Raji (cell line): ENCODE data around the gene SKI.

Source experiments
- POLR2A ChIP-seq: IDR thresholded peaks from 2 replicates; pipeline ENCODE4 v1.6.1; 2011; ENCODE audit warnings: low read depth, low read length, control low read depth; ENCODE audit not compliant: insufficient read depth

Gene SKI

DNA sequence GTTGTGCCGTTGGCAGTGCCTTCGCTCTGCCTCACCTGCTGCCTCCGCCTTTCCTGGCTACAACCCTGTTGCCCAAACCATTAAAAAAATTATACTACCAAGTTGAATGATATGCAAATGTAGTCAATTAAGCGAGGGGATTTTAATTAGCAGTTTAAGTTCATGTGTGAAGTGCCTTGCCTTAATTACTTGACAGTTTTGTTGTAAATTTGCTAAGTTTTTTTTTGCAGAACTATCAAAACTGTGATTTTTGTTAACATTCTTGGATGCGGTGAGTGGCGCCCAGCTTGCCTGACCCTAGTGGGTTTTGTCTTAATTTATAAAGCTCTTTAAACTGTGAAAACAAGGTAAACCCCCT, 10.9 kb downstream of the SKI start:
- no peak for TF ChIP-seq POLR2A

DNA sequence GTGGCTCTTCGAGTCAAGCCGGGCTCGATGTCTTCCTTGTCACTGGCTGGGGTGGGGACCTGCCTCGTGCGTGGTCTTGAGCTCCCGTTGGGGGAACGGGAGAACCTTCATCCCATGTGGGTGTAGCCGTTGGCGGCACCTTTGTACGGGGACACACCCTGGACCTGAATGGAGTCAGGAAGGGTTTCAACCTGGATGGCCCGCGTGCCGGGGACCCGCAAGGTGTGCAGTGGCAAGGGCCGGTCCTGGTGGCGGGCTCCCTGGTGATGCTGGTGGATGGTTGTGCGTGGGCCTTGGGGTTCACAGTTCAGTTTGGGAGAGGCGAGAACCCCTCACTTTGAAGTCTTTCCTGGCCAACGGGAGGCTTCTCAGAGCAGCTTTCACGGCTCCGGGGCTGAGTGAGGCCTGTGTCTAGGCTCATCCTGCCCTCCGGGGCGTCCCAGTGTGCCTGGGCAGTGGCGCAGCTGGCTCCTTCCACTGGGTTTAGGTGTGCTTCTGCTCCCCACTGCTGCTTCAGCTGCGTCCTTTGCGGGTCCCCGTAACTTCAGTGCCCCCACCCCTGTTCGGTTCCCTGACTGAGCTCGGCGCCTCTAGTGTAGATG, 11.4 kb downstream of the SKI start:
- TF ChIP-seq POLR2A, result no peak

DNA sequence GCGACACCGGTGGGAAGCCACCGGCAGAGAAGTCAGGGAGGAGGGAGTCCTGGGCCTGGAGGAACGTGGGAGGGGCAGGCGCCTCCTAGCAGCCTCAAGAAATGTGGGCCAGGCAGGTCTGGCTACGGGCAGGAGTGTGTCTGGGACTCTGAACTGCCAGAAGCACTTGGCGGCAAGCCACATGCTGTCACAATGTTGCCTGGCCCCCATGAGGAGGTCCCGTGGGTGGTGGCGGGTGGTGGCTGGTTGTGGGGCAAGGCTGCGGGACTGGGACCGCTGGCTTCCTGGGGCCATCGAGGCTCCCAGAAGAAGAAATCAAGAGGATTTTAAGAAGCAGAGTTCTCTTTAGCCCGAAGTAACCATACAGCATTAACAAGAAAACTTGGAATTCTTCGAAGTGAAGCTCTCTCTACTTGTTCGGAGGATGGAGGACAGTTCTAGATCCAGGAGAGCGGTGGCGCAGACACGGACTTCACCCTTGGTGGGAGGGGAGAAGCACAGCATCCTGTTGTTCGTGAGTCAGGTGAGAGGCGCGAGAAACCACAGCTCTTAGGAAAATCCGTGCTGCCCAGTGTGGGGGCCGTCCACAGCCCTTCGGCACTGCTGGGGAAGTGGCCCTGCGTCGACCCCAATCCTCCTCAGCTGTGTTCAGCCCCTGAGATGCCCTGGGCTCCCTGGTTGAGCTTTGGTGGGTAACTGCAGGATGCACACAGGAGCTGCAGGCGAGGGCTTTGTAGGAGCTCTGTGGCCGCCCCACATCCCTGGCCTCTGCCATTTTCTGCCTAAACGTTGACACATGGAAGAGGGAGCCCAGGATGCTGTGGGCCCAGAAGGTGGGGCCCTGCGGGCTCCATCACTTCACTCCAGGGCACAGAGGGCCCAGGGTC, 12.4 kb downstream of the SKI start:
- TF ChIP-seq POLR2A, result no peak

DNA sequence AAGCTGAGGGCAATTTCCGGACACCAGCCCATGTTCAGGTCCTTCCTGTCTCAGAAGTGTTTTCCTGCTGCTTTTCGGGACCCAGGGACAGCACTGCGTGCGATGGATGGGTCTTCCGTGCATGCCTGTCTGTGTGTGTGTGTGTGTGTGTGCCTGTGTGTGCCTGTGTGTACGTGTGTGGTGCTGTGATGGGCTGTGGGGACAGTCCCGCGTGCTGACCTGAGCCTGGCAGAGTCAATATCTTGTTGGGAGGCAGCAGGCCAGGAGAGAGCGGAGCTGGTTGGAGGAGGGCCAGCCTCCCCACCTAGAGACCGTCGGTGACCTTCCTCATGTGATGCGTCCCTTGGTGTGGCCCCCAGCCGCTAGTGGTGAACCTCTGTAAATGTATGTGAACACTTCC, 13.7 kb downstream of the SKI start:
- TF ChIP-seq POLR2A, result no peak

DNA sequence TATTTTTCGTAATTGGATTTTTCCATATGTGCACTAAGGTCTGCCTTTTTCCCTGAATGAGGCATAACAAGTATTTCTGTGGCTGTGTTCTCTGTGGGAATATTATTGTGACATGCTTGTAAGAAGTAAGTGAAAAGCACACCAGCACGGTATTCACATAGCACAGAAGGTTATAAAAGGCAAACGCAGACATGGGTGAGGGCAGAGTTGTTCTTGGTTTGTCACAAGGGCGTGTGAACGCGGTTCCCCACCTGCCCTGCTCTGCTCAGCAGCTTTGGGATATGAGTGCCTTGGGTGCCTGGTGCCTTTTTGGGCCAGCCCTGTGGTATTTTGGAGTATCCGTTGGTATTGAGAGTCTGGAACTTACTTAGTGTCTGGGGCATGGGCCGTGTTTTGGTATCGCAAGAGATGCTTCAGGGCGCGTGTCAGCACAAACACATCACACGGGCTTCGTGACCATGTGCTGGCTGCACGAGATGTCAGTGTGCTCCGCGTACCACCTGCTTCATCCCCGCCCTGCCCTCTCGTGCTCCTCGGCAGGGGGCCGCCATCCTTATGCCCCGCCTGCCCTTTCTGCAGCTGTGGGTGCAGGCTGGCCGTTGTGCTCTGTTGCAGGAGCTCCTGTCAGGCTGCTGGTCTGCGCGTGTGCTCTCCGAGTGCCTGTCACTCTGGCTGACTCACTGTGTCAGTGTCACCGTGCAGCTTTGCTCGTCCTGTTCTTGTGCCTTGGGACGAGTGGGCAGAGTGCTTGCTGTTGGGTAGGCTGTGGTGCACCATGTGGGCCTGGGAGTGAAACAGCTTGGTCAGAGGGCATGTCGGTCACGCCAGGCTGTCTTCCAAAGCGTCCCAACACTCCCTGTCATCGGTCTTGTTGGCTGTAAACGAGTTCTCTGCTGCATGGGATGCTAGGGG, 15.0 kb downstream of the SKI start:
- no peak for TF ChIP-seq POLR2A

DNA sequence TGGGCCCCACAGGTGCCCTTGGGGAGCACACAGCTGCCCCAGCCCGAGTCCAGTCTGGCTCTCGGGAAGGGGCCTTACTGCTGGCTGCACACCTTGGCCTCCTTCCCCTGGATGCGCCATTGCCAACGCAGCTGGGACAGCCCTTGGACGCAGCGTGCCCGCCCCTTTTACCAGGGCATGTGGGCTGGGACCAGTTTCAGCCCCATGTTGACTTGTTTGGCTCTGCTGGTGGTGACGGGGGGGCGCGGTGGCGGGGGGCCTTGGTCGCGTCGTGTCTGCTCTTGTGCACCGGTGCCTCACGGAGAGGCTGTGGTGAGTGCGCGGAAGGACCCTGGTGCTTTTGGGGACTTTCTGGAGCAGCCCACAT, 19.6 kb downstream of the SKI start:
- no peak for TF ChIP-seq POLR2A

DNA sequence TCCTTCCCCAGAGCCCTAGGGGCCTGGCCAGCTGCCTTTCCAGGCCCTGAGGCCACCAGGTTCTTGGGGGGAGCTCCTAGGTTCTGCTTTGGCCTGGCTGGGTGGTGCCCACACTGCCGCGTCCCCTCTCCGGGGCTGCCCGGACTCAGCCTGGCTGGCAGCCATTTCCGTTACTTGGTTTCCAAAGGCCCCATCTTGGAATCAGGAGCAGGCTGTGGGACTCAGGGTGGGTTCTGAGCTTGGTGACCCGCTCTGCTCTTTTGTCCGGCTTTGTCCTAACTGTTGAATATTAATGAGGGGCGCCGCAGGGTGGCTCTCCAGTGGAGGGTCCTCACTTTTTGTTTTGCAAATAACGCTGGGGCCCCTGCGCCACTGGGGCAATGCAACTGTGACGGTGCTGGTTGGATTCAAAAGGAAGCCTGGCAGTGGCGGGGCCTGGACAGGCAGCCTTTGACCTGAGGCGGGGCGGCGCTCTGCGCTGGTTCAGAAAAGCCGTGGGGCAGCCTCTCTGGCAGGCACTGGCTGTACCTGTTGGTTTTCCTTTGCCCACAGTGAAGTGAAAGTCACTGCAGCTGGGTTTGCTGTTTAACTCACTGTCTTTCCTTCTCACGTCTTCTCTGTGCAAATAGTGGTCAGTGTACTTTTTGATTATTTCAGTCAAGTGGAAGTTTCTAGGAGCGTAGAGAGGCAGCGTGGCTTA, 20.2 kb downstream of the SKI start:
- TF ChIP-seq POLR2A, result no peak

DNA sequence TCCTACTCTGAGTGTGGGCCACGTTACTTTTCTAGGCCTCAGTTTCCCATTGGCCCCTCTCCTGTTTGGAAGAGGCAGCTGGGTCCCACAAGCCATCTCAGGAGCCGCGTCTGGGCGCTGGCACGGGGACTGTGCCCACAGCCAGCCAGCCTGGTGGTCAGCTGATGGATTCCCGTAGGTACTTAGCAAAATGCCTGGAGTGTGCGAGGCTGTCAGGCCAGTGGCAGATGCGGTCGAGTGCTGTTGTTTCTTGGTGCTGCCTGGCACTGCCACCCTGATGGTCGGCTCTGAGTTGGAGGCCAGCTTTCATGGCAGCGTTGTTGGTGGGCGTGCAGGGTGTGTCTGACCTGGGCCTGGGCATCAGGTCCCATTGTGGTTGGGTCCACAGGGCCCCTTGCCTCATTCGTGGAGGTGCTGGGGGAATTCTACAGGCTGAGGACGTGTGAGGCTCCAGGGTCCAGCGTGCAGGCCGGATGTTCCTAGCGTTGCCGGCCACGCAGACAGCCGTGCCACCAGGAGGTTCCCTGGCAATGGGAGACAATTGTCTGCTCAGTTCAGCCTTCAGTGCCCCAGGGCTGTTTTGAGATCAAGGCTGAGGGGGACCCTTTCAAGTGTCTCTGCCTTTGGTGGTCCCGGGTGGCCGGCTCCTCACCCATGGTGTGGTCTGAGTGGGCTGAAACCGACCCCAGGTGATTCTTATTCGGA, 20.9 kb downstream of the SKI start:
- TF ChIP-seq POLR2A, result no peak

DNA sequence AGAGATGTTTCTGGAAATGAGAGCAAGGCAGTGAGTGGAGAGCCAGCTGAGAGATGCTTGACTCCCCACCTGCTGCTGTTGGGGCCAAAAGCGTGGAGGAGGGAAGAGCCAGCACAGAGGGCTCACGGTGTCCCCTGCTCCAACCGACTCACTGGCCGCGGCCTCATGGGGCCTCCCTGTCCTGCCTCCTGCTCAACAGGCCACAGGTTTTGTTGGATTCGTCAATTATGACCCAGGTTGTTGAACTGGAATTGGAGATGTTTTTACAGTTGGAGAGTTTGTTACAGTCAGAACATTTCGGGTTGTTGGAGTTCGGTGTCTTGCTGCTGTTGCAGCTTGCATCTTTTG, 21.4 kb downstream of the SKI start:
- TF ChIP-seq POLR2A, result no peak

DNA sequence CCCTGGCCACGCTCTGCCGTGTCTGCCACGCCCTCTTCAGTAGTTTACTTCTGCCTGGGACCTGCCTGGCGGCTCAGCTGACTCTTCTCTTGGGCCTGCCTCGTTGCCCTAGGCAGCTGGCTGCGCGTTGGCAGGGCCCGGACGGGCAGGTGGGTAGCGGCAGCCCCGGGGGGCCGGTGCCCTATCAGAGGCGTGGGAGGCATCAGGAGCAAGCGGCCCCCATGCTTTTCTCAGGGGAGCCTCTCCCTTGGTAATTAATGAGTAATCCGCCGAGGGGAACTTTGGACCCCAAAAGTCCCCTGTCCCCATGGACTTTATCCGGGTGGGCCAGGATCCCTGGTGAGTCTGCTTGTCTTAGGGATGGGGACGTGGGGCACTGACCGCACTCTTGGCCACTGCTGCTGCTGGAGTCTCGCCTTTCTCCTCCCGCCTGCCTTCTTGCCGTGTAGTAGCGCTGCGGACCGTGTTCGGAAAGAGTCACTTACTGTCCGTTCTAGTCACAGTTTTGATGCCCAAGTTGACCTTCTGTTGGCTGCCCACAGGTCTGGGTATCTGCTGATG, 22.7 kb downstream of the SKI start:
- no peak for TF ChIP-seq POLR2A

DNA sequence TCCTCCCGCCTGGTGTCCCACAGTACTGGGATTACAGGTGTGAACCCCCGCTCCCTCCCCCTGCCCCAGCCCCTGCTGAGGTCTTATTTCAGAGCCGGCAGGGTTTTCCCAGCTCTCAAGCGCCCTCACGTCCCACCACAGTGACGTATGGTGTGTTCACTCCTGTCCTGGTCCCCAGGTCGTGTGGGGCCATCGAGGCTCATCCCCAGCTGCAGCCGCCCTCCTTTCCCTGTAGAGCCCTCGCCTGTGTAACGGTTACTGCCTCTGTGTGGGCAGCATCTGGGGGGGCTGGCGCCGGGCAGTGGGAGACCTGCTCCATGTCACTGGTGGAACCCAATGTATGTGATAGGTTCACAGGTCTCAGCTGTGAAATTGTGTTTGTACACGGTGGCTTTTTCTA, 23.2 kb downstream of the SKI start:
- no peak for TF ChIP-seq POLR2A

DNA sequence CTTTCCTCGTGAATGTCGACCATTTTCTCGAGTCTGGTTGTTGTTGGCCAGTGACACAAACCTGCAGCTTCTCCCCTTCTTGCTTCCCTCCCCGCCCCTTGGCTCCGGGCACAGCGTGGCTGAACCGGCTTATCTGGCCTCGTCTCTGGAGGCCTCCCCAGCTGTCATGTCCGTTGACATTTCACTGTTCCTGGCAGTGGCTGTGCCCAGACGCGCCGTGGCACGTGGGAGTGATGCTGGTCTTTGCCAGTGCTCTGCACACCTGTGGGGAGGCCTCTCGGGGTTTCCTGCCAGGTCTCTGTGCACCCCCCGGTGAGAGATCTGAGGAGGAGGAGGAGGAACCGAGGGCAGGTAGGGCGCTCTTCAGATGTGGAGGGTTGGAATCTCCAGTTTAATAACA, 23.7 kb downstream of the SKI start:
- no peak for TF ChIP-seq POLR2A

DNA sequence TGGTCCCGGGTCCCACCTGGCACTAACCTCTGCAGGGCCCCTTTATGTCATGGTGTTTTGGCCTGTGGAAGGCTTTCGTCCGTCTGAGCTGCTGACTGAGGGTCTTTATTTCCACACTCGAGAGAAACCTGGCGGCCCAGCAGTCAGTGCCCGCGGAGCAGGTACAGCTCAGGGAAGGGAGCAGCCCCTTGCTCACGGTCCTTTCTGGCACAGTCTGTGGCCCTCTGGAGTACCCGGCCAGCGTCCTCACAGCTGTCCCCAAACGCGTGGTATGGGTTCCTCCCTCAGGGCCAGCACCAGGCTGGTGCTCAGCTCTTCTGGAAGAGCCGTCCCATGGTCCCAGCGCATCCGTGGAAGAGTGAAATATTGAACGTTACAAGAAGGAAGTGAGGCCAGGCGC, 24.3 kb downstream of the SKI start:
- TF ChIP-seq POLR2A, result no peak

DNA sequence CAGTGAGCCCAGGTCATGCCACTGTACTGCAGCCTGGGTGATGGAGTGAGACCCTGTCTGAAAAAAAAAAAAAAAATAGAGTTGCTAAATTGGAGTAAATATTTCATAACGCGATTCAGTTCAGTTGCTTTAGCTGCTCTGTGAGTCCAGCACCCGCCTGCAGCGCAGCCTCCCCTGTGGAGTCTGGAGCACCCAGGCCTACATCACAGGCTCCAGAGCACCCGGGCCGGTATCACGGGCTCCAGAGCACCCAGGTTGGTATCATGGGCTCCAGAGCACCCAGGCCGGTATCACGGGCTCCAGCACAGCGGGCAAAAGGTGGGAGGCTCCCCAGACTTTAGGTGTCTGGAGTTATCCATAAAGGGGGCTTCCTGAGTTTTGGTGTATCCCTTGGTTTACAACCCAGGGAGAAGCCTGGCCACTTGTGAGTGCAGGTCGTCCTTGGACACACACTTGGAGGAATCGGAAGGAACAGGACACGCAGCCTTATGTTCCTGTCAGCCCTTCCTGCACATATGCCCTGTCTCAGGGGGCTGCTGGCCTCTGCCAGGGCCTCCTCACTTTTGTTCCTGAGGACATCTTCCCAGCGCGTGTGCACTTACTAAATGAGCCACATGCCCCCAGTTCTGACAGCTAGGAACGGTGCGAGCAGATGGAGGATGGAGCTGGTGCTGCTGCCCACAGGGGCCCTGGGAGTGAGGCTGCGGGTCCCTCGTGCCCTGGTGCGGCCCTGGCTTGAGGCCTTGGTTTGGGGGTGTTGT, 25.1 kb downstream of the SKI start:
- TF ChIP-seq POLR2A, result no peak

DNA sequence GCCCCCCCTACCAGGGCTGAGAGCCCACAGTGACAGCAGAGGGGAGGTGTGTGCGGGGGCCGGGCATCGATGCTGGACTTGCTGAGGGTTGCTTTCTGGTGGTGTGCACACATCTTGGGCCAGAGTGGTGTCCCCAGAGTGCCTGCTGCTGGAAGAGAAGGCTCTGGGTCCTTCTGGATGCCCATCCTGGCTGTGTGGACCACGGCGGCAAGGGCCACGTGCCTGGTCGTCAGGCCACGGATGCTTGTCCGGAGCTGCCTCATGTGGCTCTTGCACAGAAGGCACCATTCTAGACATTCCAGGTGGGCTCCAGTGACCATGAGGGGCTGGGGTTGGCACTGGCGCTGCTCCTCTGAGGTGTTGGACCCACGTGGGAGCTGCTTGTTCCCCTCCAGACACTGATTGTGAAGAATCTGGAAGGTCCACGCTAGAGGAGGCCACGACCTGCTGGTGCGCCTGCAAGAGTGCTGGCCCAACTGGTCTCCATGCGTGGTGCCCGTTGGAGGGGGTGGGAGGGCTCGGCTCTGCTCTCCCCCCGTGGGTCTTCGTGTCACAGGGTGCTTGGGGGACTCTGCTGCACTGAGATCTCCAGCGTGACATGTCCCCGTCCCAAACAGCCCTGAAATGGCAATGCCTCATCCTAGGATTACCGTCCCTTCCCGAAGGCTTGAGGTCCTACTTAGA, 25.8 kb downstream of the SKI start:
- no peak for TF ChIP-seq POLR2A
